Neural cell (in vitro differentiated cells): ENCODE results near the gene SLC24A3. TPM values are rescaled to one million over a fixed set of nuclear protein-coding genes. Genes with fewer than 3 reads are reported as not detected.
"Not testable (repeated sequence)": the region's sequence is repeated elsewhere in the genome, so short reads cannot be mapped to it uniquely, and the experiment has no call there.

ENCODE experiments used
- H2AFZ ChIP-seq: fragments of 200-600, 300-800 bp; sonication (generic), shearing (Covaris generic); 2 replicates; pipeline ENCODE4 v1.6.0; 2014; ENCODE audit warnings: low read depth, mild to moderate bottlenecking, antibody characterized with exemption, low read length, moderate library complexity
- H3F3A ChIP-seq: fragments of 200-600 bp; shearing (Covaris generic); 2 replicates; pipeline ENCODE4 v1.6.1; 2016; ENCODE audit warnings: mild to moderate bottlenecking, moderate library complexity, mixed read lengths, antibody characterized with exemption, low read length; ENCODE audit not compliant: insufficient read depth, poor library complexity, severe bottlenecking
- H3K27ac ChIP-seq: fragments of 200-600, 300-800 bp; sonication (generic), shearing (Covaris generic); 2 replicates; pipeline ENCODE4 v1.5.1; 2014; ENCODE audit warnings: mild to moderate bottlenecking, low read length, moderate library complexity
- H3K27me3 ChIP-seq: fragments of 300-800, 200-600 bp; sonication (generic), shearing (Covaris generic); 2 replicates; pipeline ENCODE4 v1.6.0; 2014; ENCODE audit warnings: mild to moderate bottlenecking, low read depth, low read length, moderate library complexity; ENCODE audit not compliant: insufficient read depth
- H3K36me3 ChIP-seq: fragments of 300-800, 200-600 bp; sonication (generic), shearing (Covaris generic); 2 replicates; pipeline ENCODE4 v1.5.1; 2014; ENCODE audit warnings: mild to moderate bottlenecking, antibody characterized with exemption, low read length, moderate library complexity; ENCODE audit not compliant: insufficient read depth
- H3K4me2 ChIP-seq: fragments of 300-800, 200-600 bp; sonication (generic), shearing (Covaris generic); 2 replicates; pipeline ENCODE4 v1.6.0; 2014; ENCODE audit warnings: mild to moderate bottlenecking, low read length
- H3K4me3 ChIP-seq: fragments of 300-800, 200-600 bp; sonication (generic), shearing (Covaris generic); 2 replicates; pipeline ENCODE4 v1.5.1; 2014; ENCODE audit warnings: mild to moderate bottlenecking, low read length, moderate library complexity
- H3K79me2 ChIP-seq: fragments of 200-600 bp; shearing (Covaris generic); replicated peaks from 2 replicates; pipeline ENCODE4 v1.6.0; 2014; ENCODE audit warnings: mild to moderate bottlenecking, low read length, moderate library complexity; ENCODE audit not compliant: insufficient read depth
- H3K9ac ChIP-seq: fragments of 300-800, 200-600 bp; sonication (generic), shearing (Covaris generic); 2 replicates; pipeline ENCODE4 v1.6.1; 2016; ENCODE audit warnings: mild to moderate bottlenecking, low read length, mixed read lengths
- H3K9me2 ChIP-seq: fragments of 200-600 bp; shearing (Covaris generic); 2 replicates; pipeline ENCODE4 v1.6.1; 2016; ENCODE audit warnings: mild to moderate bottlenecking, low read length, mixed read lengths; ENCODE audit not compliant: insufficient read depth
- H3K9me3 ChIP-seq: fragments of 200-600, 300-800 bp; sonication (generic), shearing (Covaris generic); 2 replicates; pipeline ENCODE4 v1.6.1; 2016; ENCODE audit warnings: mild to moderate bottlenecking, mixed run types, low read length, moderate library complexity, mixed read lengths
- H4K20me1 ChIP-seq: fragments of 200-600 bp; shearing (Covaris generic); 2 replicates; pipeline ENCODE4 v1.6.1; 2016; ENCODE audit warnings: mild to moderate bottlenecking, mixed run types; ENCODE audit not compliant: insufficient read depth
- EP300 ChIP-seq: fragments of 450-650 bp; conservative IDR thresholded peaks from 2 replicates; pipeline ENCODE4 v1.6.1; 2014; ENCODE audit warnings: antibody characterized with exemption, mild to moderate bottlenecking, moderate library complexity; ENCODE audit not compliant: poor library complexity, severe bottlenecking
- EZH2 ChIP-seq: fragments of 200-600, 300-800 bp; shearing (Covaris generic), sonication (generic); IDR thresholded peaks from 2 replicates; pipeline ENCODE4 v1.6.1; 2014; ENCODE audit warnings: antibody characterized with exemption, low read length, borderline replicate concordance, mild to moderate bottlenecking; ENCODE audit not compliant: insufficient read depth, poor library complexity, severe bottlenecking
- MXI1 ChIP-seq: fragments of 450-650 bp; conservative IDR thresholded peaks from 2 replicates; pipeline ENCODE4 v1.6.1; 2014; ENCODE audit warnings: antibody characterized with exemption, mild to moderate bottlenecking; ENCODE audit not compliant: poor library complexity, severe bottlenecking
- POLR2AphosphoS5 ChIP-seq: IDR thresholded peaks from 2 replicates; pipeline ENCODE4 v1.6.1; 2012
- RAD21 ChIP-seq: fragments of 450-650 bp; conservative IDR thresholded peaks from 2 replicates; pipeline ENCODE4 v1.6.1; 2014; ENCODE audit warnings: antibody characterized with exemption, mild to moderate bottlenecking, moderate library complexity
- SMC3 ChIP-seq: fragments of 450-650 bp; conservative IDR thresholded peaks from 2 replicates; pipeline ENCODE4 v1.6.1; 2014; ENCODE audit warnings: antibody characterized with exemption, mild to moderate bottlenecking, moderate library complexity; ENCODE audit not compliant: poor library complexity
- TAF1 ChIP-seq: IDR thresholded peaks from 2 replicates; pipeline ENCODE4 v1.6.1; 2012; ENCODE audit warnings: low read depth
- polyA plus RNA-seq: library from polyadenylated mRNA; depleted of rRNA; stranded (reverse); fragments of >200 nt; gene quantifications from 2 replicates; pipeline ENCODE4 v1.2.3, GENCODE V29; 2014
- TF ChIP-seq, protein P1 (sequence below): IDR thresholded peaks from 2 replicates; pipeline ENCODE4 v1.6.1; 2012; ENCODE audit warnings: borderline replicate concordance
- TF ChIP-seq, protein P2 (sequence below): fragments of 450-650 bp; IDR thresholded peaks from 2 replicates; pipeline ENCODE4 v1.5.1; 2014; ENCODE audit warnings: antibody characterized with exemption, mild to moderate bottlenecking, moderate library complexity; ENCODE audit not compliant: poor library complexity, severe bottlenecking

SLC24A3 gene
- polyA plus RNA-seq, 1 donor from 2014 or later: 6.5 TPM

DNA sequence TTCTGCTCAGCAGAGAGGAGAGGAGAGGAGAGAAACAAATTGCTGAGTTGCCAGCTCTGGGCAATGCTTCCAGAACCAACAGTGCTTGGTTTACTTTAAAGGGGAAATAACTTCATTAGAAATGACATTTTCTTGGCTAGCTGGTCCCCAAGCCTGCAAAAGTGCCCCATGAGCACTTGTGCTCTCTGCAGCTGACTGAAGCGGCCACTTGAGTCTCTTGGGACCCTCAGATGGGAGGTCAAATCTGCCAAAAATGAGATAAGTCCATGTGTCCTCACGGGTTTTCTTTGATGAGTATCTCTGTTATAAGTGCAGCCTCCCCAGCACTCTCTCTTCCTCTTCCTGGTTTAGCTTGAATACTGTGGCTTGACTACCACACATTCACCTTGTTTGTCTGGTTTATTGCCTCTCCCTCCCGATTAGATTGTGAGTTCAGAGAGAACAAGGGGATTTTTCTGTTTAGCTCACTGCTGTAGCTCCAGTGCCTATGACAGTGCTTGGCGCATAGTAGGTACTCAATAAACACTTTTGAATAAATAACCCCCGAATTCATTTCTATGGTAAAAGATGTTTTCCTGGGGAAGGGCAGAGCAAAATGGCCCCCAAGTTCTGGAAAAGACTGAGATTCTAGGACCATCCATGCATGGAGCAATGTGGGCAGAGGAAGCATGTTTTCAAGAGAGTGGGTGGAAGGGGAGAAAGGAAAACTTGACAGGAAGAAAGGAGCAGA lies 538.6 kb downstream of the SLC24A3 start:
- Histone ChIP-seq H2AFZ (no peak overlapping the region), H3K9ac (no peak overlapping the region), H3K9me2 (no peaks in the 10 kb centered on the region), H3K9me3 (no peaks in the 10 kb centered on the region), H3K4me3 (no peak overlapping the region), H3K4me2 (no peak overlapping the region), H3K27me3 (no peaks in the 10 kb centered on the region), H3K36me3 (no peaks in the 10 kb centered on the region), H4K20me1 (no peaks in the 10 kb centered on the region), H3K79me2 (no peaks in the 10 kb centered on the region), H3K27ac (no peak overlapping the region), H3F3A (no peaks in the 10 kb centered on the region)
- TF ChIP-seq, protein P1, sequence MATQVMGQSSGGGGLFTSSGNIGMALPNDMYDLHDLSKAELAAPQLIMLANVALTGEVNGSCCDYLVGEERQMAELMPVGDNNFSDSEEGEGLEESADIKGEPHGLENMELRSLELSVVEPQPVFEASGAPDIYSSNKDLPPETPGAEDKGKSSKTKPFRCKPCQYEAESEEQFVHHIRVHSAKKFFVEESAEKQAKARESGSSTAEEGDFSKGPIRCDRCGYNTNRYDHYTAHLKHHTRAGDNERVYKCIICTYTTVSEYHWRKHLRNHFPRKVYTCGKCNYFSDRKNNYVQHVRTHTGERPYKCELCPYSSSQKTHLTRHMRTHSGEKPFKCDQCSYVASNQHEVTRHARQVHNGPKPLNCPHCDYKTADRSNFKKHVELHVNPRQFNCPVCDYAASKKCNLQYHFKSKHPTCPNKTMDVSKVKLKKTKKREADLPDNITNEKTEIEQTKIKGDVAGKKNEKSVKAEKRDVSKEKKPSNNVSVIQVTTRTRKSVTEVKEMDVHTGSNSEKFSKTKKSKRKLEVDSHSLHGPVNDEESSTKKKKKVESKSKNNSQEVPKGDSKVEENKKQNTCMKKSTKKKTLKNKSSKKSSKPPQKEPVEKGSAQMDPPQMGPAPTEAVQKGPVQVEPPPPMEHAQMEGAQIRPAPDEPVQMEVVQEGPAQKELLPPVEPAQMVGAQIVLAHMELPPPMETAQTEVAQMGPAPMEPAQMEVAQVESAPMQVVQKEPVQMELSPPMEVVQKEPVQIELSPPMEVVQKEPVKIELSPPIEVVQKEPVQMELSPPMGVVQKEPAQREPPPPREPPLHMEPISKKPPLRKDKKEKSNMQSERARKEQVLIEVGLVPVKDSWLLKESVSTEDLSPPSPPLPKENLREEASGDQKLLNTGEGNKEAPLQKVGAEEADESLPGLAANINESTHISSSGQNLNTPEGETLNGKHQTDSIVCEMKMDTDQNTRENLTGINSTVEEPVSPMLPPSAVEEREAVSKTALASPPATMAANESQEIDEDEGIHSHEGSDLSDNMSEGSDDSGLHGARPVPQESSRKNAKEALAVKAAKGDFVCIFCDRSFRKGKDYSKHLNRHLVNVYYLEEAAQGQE: no peak
- TF ChIP-seq SMC3 (no peak), EZH2 (no peak), POLR2AphosphoS5 (no peak), MXI1 (no peak), TAF1 (no peak), EP300 (no peak), RAD21 (no peak)
- TF ChIP-seq, protein P2, sequence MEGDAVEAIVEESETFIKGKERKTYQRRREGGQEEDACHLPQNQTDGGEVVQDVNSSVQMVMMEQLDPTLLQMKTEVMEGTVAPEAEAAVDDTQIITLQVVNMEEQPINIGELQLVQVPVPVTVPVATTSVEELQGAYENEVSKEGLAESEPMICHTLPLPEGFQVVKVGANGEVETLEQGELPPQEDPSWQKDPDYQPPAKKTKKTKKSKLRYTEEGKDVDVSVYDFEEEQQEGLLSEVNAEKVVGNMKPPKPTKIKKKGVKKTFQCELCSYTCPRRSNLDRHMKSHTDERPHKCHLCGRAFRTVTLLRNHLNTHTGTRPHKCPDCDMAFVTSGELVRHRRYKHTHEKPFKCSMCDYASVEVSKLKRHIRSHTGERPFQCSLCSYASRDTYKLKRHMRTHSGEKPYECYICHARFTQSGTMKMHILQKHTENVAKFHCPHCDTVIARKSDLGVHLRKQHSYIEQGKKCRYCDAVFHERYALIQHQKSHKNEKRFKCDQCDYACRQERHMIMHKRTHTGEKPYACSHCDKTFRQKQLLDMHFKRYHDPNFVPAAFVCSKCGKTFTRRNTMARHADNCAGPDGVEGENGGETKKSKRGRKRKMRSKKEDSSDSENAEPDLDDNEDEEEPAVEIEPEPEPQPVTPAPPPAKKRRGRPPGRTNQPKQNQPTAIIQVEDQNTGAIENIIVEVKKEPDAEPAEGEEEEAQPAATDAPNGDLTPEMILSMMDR: no peak

DNA sequence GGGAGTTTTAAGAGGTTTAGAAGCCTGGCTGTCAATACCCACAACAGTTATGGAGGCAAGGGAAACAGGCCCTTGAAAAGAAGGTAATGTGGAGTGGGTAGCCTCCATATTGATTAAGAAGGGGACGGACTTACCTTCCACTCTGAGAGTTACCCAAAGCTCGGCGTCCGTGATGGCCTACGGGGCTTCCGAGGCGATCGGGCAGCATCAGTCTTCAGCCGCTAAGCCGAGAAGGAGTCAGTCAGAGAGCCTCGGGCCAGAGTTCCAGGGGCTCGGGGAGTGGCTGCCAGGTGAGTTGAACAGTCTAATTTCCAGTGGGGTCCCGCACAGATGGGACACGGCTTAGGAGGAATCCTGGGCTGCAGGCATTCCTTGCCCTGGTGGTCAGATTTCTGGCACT lies 541.8 kb downstream of the SLC24A3 start:
- not testable (repeated sequence) for H4K20me1 ChIP-seq, H3K4me2 ChIP-seq, H3K36me3 ChIP-seq, H3K4me3 ChIP-seq, H3K27me3 ChIP-seq, H2AFZ ChIP-seq, H3F3A ChIP-seq, H3K9ac ChIP-seq, H3K9me2 ChIP-seq, H3K79me2 ChIP-seq, H3K27ac ChIP-seq, H3K9me3 ChIP-seq
